Measurements from ENCODE around the gene EPB41L5. TPM values are rescaled to one million over a fixed set of nuclear protein-coding genes. Genes with fewer than 3 reads are reported as not detected.

EPB41L5 gene
- total and polyA plus RNA-seq, 2 donors (not counting 3 experiments of a cell fraction or from before 2014, with no cell fraction given) = 8.4 to 13.6 TPM

DNA sequence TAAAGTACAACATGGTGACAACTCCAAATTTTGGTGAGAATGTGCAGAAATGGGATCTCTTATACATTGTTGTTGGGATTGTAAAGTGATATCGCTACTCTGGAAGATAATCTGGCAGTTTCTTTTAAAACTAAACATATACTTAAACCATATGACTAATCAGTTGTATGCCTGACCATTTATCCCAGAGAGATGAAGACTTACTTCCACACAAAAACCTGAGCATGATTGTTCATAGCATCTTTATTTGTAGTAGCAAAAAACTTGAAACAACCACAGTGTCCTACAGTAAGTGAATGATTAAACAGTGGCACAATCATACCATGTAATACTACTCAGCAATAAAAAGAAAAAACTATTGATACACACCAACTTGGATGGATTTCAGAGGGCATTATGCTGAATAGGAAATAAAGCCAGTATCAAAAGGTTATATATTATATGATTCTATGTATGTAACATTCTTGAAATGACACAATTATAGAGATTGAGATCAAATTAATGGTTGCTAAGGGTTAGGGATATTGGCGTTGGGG is 47.3 kb downstream of the EPB41L5 start:
- Histone ChIP-seq H3K9me3 (replicated peaks; ENCODE audit: control insufficient read depth, insufficient read depth, low read length) (no peaks in the 10 kb centered on the region), H3K4me3 (replicated peaks in 1 of 3; ENCODE audit: insufficient read depth in 1 of 3, low read depth in 1 of 3, low read length in 3 of 3) (no peak overlapping the region), H4K20me1 (replicated peaks; ENCODE audit: control insufficient read depth, extremely low read depth, insufficient read depth, low read length) (no peaks in the 10 kb centered on the region), H3K4me2 (ENCODE audit: insufficient read depth, low read length) (no peak overlapping the region), H3K4me1 (ENCODE audit: control insufficient read depth, extremely low read depth, insufficient read depth, low read length) (no peaks in the 10 kb centered on the region), H3K36me3 (ENCODE audit: control insufficient read depth in 2 of 2, extremely low read depth in 1 of 2, insufficient read depth in 2 of 2, low read length in 2 of 2) (no peaks in the 10 kb centered on the region), H2AFZ (ENCODE audit: low read depth, low read length) (no peak overlapping the region), H3K27ac (ENCODE audit: insufficient read depth, low read depth, low read length) (no peak overlapping the region), H3K9me1 (replicated peaks; ENCODE audit: control insufficient read depth, extremely low read depth, insufficient read depth, low read length) (no peaks in the 10 kb centered on the region), H3K9ac (replicated peaks; ENCODE audit: extremely low read depth, insufficient read depth, low read length) (no peak overlapping the region), H3K27me3 (ENCODE audit: control insufficient read depth in 2 of 2, insufficient read depth in 2 of 2, low read length in 2 of 2) (no peaks in the 10 kb centered on the region), H3K79me2 (ENCODE audit: control insufficient read depth, insufficient read depth, low read length) (no peaks in the 10 kb centered on the region)
- no peak for DNase-seq (ENCODE audit: low read depth, low spot score)
- CTCF ChIA-PET = no interaction called here
- dilution Hi-C loops (cut with MboI; ENCODE audit: extremely low pct_ligation_motif_present, low sequenced_read_pairs) (no loop called here), intact Hi-C loops (cut with micrococcal nuclease) (no loop called here)
- TF ChIP-seq MAX (IDR thresholded peaks at IDR 0.05; ENCODE audit: insufficient read depth, insufficient read length) (no peak), JUN (IDR thresholded peaks at IDR 0.05; ENCODE audit: borderline replicate concordance, insufficient read depth, insufficient read length, low read depth) (no peak), POLR2AphosphoS5 (IDR thresholded peaks at IDR 0.05; ENCODE audit: insufficient read depth, low read depth, low read length) (no peak), GATA2 (IDR thresholded peaks at IDR 0.05; ENCODE audit: insufficient read depth, insufficient read length, low read depth, low read length) (no peak), EZH2 (IDR thresholded peaks at IDR 0.05; ENCODE audit: borderline replicate concordance, low read depth, low read length, severe bottlenecking) (no peak), MYC (IDR thresholded peaks at IDR 0.05; ENCODE audit: low read depth, low read length) (no peak), FOS (IDR thresholded peaks at IDR 0.05; ENCODE audit: borderline replicate concordance, insufficient read depth, low read length) (no peak)
- TF ChIP-seq, protein P1, sequence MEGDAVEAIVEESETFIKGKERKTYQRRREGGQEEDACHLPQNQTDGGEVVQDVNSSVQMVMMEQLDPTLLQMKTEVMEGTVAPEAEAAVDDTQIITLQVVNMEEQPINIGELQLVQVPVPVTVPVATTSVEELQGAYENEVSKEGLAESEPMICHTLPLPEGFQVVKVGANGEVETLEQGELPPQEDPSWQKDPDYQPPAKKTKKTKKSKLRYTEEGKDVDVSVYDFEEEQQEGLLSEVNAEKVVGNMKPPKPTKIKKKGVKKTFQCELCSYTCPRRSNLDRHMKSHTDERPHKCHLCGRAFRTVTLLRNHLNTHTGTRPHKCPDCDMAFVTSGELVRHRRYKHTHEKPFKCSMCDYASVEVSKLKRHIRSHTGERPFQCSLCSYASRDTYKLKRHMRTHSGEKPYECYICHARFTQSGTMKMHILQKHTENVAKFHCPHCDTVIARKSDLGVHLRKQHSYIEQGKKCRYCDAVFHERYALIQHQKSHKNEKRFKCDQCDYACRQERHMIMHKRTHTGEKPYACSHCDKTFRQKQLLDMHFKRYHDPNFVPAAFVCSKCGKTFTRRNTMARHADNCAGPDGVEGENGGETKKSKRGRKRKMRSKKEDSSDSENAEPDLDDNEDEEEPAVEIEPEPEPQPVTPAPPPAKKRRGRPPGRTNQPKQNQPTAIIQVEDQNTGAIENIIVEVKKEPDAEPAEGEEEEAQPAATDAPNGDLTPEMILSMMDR (IDR thresholded peaks at IDR 0.05; ENCODE audit: extremely low read depth in 1 of 2, insufficient read depth in 1 of 2, low read depth in 1 of 2, low read length in 2 of 2) = no peak
- BruUV-seq (replicated peaks) = no TSS peak
- POLR2A ChIA-PET = no interaction called here
- FAIRE-seq = no peak
